Loucy (cell line): ENCODE data around the gene SERPINB12.

Experiments used
- CTCF ChIP-seq: fragments of 200-600 bp; sonication (generic); conservative IDR thresholded peaks from 2 replicates; pipeline ENCODE4 v1.5.1; 2014; ENCODE audit warnings: mild to moderate bottlenecking, antibody characterized with exemption, low read length
- EZH2phosphoT487 ChIP-seq: fragments of 200-600 bp; IDR thresholded peaks from 2 replicates; pipeline ENCODE4 v1.6.1; 2018; ENCODE audit warnings: antibody characterized with exemption, mild to moderate bottlenecking, moderate library complexity, borderline replicate concordance

- no peak for TF ChIP-seq CTCF
- TF ChIP-seq EZH2phosphoT487, result no peak
Measured at GRCh38 chr18:63523660-63524059, 18.5 kb upstream of the SERPINB12 start.
